GM12891 (cell line): ENCODE results near the gene BMPER.

Source experiments
- POLR2A ChIP-seq: IDR thresholded peaks from 2 replicates; pipeline ENCODE4 v1.6.1; 2011; ENCODE audit warnings: low read depth, low read length, control low read depth
- POU2F2 ChIP-seq: IDR thresholded peaks from 2 replicates; pipeline ENCODE4 v1.6.1; 2011; ENCODE audit warnings: low read depth, mild to moderate bottlenecking, control low read depth, low read length, moderate library complexity

GRCh38 chr7:34128762-34129161 lies 223.4 kb downstream of the BMPER start:
- no peak for TF ChIP-seq POLR2A
- TF ChIP-seq POU2F2, result no peak
